HCT116 (cell line): ENCODE data around the gene DVL1. TPM values are rescaled to one million over a fixed set of nuclear protein-coding genes. Genes with fewer than 3 reads are reported as not detected.

Experiments used
- ATAC-seq: fragments of 200-7000 bp; cut with Tn5 transposase; 2 replicates; pipeline ENCODE4 v1.9.1; 2020; ENCODE audit warnings: mild to moderate bottlenecking, moderate library complexity
- BruUV-seq: library from RNA; stranded (reverse); fragments of 400-500 nt; replicated peaks from 2 replicates; lab custom pipeline; 2021; lab: Mats Ljungman, UMichigan
- CTCF ChIA-PET: fragments of 300-600 bp; sonication (Branson Sonifier 250); formaldehyde crosslinking; loops from one replicate; lab custom pipeline; 2021; ENCODE audit warnings: antibody characterized with exemption; lab: Charles Lee
- POLR2A ChIA-PET: fragments of 300-600, 350-600 bp; sonication (Branson Sonifier 250); formaldehyde crosslinking; loops from one replicate; lab custom pipeline; 2021; ENCODE audit warnings: antibody characterized with exemption; lab: Charles Lee
- RAD21 ChIA-PET, 2 experiments: fragments of 300-600 bp; sonication (Branson Sonifier 250); formaldehyde crosslinking; loops; one replicate each; lab custom pipeline; 2023; ENCODE audit warnings: low total read pairs in 2 of 2; ENCODE audit not compliant: uncharacterized antibody in 2 of 2, unreplicated experiment in 2 of 2, low non-redundant PET in 1 of 2; lab: Charles Lee
- DNase-seq: peaks from one replicate; pipeline ENCODE4 v3.0.0-alpha.2; 2010; ENCODE audit warnings: low read depth, low spot score
- H2AFZ ChIP-seq: fragments of 200-600 bp; shearing (Covaris generic), sonication (generic); 2 replicates; pipeline ENCODE4 v1.6.1; 2017; ENCODE audit warnings: low read depth, mixed run types, mixed read lengths, antibody characterized with exemption, low read length; ENCODE audit not compliant: poor library complexity, severe bottlenecking
- H3K27ac ChIP-seq: 2 replicates; pipeline ENCODE4 v1.5.1; 2012; ENCODE audit warnings: low read depth, low read length
- H3K27me3 ChIP-seq: fragments of 200-600 bp; sonication (generic); 2 replicates; pipeline ENCODE4 v1.6.1; 2016; ENCODE audit warnings: mixed run types, low read length, mixed read lengths; ENCODE audit not compliant: insufficient read depth
- H3K36me3 ChIP-seq, 2 experiments: fragments of 200-500 bp in 1 of 2; fragments of 200-600 bp in 1 of 2; sonication (Bioruptor generic) in 1 of 2; sonication (generic) in 1 of 2; 2 replicates each; pipeline versions ENCODE4 v1.5.1 to v1.6.1; 2014 to 2016; ENCODE audit warnings: low read length in 2 of 2, inconsistent platforms in 1 of 2, mixed read lengths in 1 of 2, mixed run types in 1 of 2; ENCODE audit not compliant: insufficient read depth in 2 of 2, control insufficient read depth in 1 of 2
- H3K4me1 ChIP-seq, 2 experiments: fragments of 200-600 bp in 1 of 2; sonication (generic) in 1 of 2; 2 replicates each; pipeline versions ENCODE4 v1.5.1 to v1.6.1; 2012 to 2017; ENCODE audit warnings: low read length in 2 of 2, inconsistent platforms in 1 of 2, mild to moderate bottlenecking in 1 of 2, mixed read lengths in 1 of 2, mixed run types in 1 of 2, moderate library complexity in 1 of 2; ENCODE audit not compliant: insufficient read depth in 2 of 2, control insufficient read depth in 1 of 2
- H3K4me2 ChIP-seq: fragments of 200-600 bp; sonication (generic); 2 replicates; pipeline ENCODE4 v1.6.1; 2017; ENCODE audit warnings: mixed run types, low read length, mixed read lengths
- H3K4me3 ChIP-seq, 2 experiments: fragments of 200-600 bp in 1 of 2; sonication (generic) in 1 of 2; replicated peaks in 1 of 2; 2 replicates each; pipeline ENCODE4 v1.5.1; 2011 to 2016; ENCODE audit warnings: low read length in 2 of 2, control low read depth in 1 of 2, low read depth in 1 of 2, mild to moderate bottlenecking in 1 of 2, mixed read lengths in 1 of 2, mixed run types in 1 of 2
- H3K79me2 ChIP-seq: fragments of 200-600 bp; sonication (generic); 2 replicates; pipeline ENCODE4 v1.6.1; 2017; ENCODE audit warnings: mild to moderate bottlenecking, mixed run types, low read length, moderate library complexity, mixed read lengths; ENCODE audit not compliant: insufficient read depth
- H3K9ac ChIP-seq: fragments of 200-600 bp; sonication (generic); 2 replicates; pipeline ENCODE4 v1.6.1; 2016; ENCODE audit warnings: low read length, mixed read lengths
- H3K9me2 ChIP-seq: fragments of 200-600 bp; sonication (generic), shearing (Covaris generic); 2 replicates; pipeline ENCODE4 v1.6.1; 2017; ENCODE audit warnings: mixed run types, mild to moderate bottlenecking, moderate library complexity; ENCODE audit not compliant: insufficient read depth
- H3K9me3 ChIP-seq, 2 experiments: fragments of 200-500 bp in 1 of 2; fragments of 200-600 bp in 1 of 2; sonication (Bioruptor generic) in 1 of 2; sonication (generic) in 1 of 2; 2 replicates each; pipeline ENCODE4 v1.6.1; 2014 to 2017; ENCODE audit warnings: low read length in 2 of 2, mixed read lengths in 2 of 2, inconsistent platforms in 1 of 2, low read depth in 1 of 2, mild to moderate bottlenecking in 1 of 2, mixed run types in 1 of 2, moderate library complexity in 1 of 2; ENCODE audit not compliant: control insufficient read depth in 1 of 2, insufficient read depth in 1 of 2
- H4K20me1 ChIP-seq: fragments of 200-600 bp; sonication (generic), shearing (Covaris generic); 2 replicates; pipeline ENCODE4 v1.6.1; 2017; ENCODE audit warnings: mixed run types, mild to moderate bottlenecking, moderate library complexity; ENCODE audit not compliant: insufficient read depth
- CTCF ChIP-seq, 3 experiments: fragments of 200-600 bp in 1 of 3; sonication (generic) in 1 of 3; IDR thresholded peaks in 2 of 3; conservative IDR thresholded peaks in 1 of 3; 2 replicates each; pipeline ENCODE4 v1.5.1; 2012 to 2017; ENCODE audit warnings: low read depth in 2 of 3, low read length in 2 of 3, antibody characterized with exemption in 1 of 3, borderline replicate concordance in 1 of 3, control low read depth in 1 of 3, mild to moderate bottlenecking in 1 of 3, mixed read lengths in 1 of 3, mixed run types in 1 of 3, moderate library complexity in 1 of 3; ENCODE audit not compliant: insufficient read depth in 1 of 3
- JUND ChIP-seq: IDR thresholded peaks from 2 replicates; pipeline ENCODE4 v1.6.1; 2012
- MAX ChIP-seq: IDR thresholded peaks from 2 replicates; pipeline ENCODE4 v1.6.1; 2012
- TCF7L2 ChIP-seq: IDR thresholded peaks from 2 replicates; pipeline ENCODE4 v1.7.0; 2011; ENCODE audit warnings: borderline replicate concordance, inconsistent platforms; ENCODE audit not compliant: insufficient read depth, insufficient read length; ENCODE audit errors: extremely low read depth
- ZFX ChIP-seq: fragments of 450-650 bp; IDR thresholded peaks from 2 replicates; pipeline ENCODE4 v1.6.1; 2017
- intact Hi-C: fragments of 100-400 bp; cut with micrococcal nuclease; formaldehyde crosslinking; loops from 2 replicates; pipeline ENCODE4 v1.10.0; 2022
- total RNA-seq: library from RNA; stranded (reverse); gene quantifications from one replicate; pipeline ENCODE4 v1.2.1, GENCODE V29; 2021; ENCODE audit not compliant: unreplicated experiment

The DVL1 gene
- total RNA-seq, 1 experiment from 2014 or later, result 160 TPM

GRCh38 chr1:1302951-1303509, 46.2 kb downstream of the DVL1 start (continued):
- TF ChIP-seq ZFX (no peak), MAX (no peak), TCF7L2 (no peak)

GRCh38 chr1:1302006-1302430, 47.2 kb downstream of the DVL1 start:
- intact Hi-C loops, result no loop called here
- Histone ChIP-seq H3K79me2 (peaks cover 9% of the 10 kb centered on the region), H3K4me2 (no peak overlapping the region), H4K20me1 (no peaks in the 10 kb centered on the region), H3K9me3 (no peaks in the 10 kb centered on the region), H2AFZ (no peak overlapping the region), H3K9me2 (no peaks in the 10 kb centered on the region), H3K27ac (0 out of 2 replicates have a peak overlapping the region, but pooled peaks have one; percentile 10), H3K4me1 (peaks cover 29 to 43% of the 10 kb centered on the region in 2 experiments), H3K27me3 (no peaks in the 10 kb centered on the region), H3K9ac (no peak overlapping the region), H3K4me3 (no peak overlapping the region), H3K36me3 (no peaks in the 10 kb centered on the region)
- BruUV-seq, result no TSS peak
- ChIA-PET CTCF (no interaction called here), RAD21 (no interaction called here), POLR2A (no interaction called here)
- DNase-seq, result no peak
- ATAC-seq, result no peak
- TF ChIP-seq CTCF (IDR thresholded peaks at IDR 0.05 in 2 of 3, conservative IDR thresholded peaks at IDR 0.05 in 1 of 3; ENCODE audit: borderline replicate concordance in 1 of 3, insufficient read depth in 1 of 3, low read depth in 2 of 3, low read length in 2 of 3) (peak in 2 of 3 experiments; percentile 71 to 73; a peak in 4 of 6 replicates), JUND (no peak)
